Measurements from ENCODE around the gene LMAN1L. TPM values are rescaled to one million over a fixed set of nuclear protein-coding genes. Genes with fewer than 3 reads are reported as not detected.
A peak's percentile ranks its signal among the peaks of the same experiment; 100 is the strongest.

LMAN1L gene
- total RNA-seq, 1 experiment from 2014 or later = not detected

- no peak for DNase-seq (ENCODE audit: low spot score)
Measured at GRCh38 chr15:74837482-74838136, 25.0 kb downstream of the LMAN1L start.

- no peak for DNase-seq (ENCODE audit: low spot score)
Measured at GRCh38 chr15:74838137-74838516, 25.5 kb downstream of the LMAN1L start.

DNA sequence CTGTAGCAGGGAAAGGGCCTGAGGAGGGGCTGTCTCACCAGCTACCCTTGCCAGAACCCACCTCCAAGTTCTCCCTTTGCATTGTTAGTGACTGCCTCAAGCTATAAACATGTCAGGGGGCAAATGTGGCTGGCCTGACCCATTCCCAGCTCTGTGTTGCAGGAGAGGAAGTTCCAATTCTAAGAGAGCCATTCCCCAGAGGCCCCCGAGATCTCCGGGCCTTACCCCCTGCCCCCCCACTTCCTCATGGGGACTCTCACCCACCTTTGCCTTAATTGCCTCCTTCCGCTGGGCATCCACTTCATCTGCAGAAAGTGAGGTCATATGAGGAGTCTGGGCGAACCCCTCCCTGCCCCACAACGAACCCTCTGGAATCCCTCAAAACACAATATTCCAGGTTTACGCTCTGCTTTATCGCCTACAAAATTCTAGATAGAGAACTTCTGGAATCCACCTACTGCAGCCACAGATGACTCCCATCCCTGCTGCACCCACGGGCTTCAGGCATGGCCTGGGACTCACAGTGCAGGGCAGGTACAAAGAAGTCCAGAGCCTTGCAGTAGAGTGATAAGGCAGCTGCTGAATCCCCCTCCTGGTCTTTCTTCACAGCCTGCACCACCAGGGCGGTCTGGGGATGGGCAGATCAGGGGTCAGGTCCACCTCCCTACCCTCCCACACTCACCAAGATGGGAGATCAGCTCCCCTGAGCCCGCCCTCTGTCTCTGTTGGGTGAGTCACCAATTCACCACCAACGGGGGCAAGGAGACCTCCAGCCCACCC, 26.3 kb downstream of the LMAN1L start:
- no peak for DNase-seq (ENCODE audit: low spot score)

- DNase-seq (ENCODE audit: low spot score) = no peak
Measured at GRCh38 chr15:74839526-74840395, 27.1 kb downstream of the LMAN1L start.

DNA sequence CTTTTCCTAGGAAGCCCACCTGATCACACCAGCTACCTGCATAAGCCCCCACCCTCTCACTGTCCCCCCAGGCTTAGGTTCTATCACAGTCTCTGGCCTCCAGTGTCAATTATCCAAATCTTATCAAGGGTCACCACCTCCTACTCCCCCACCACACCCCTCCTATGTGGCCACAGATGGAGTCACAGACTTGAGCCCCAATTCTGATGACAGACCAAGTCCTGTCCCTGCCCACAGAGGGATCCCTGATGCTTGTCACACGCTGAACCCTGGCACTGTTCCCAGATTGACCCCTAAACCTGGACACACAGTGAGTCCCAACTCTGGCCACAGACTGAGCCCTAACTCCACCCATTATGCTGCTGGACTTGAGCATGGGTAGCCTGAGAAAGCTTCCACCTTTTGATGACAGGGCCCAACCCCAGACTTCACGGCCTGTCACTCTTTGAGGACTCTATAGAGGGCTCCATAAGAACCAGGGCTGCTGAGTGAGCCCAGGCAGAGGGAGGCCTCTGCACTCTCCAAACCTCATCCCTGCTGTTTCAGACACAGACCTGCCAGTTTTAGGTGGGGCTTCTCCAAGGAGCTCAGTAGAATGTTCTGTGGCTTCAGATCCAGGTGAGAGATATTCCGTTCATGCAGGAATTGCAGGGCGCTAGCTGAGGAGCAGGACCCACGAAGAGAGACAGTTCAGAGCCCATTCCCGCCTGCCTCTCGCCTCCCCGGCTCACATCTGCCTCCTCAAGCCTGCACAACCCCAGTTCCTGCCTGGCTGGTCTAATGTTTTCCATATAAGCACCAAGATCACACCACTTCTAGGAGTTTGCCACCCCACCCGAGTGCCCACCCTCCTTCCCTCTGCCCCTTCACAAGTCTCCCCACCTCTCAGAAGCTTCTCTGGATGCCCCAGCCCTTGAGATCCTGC, 28.5 kb downstream of the LMAN1L start:
- no peak for DNase-seq (ENCODE audit: low spot score)

DNA sequence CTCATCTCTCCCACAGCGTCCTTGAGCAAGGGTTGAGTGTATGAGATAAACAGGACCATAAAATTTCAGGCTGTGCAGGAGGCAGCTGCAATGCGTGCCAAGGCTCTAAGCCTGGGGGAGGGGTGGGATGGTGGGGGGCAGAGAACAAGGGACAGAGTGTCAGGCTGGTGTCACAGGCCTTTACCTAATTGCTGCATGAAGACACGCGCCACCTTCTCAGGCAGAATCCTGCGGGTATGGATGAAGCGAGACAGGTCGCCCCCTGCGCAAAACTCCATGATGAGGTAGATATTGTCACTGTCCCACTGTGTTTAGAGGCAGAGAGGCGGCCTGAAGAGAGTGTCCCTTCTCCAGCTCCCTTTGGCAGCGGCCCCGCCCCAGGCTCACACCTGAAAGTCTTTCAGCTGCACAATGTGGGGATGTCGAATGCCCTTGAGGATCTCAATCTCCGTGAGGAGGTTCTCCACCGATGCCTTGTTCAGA, 29.3 kb downstream of the LMAN1L start:
- DNase-seq (ENCODE audit: low spot score) = no peak

- peak; percentile 97 for DNase-seq (ENCODE audit: low spot score)
Measured at GRCh38 chr15:74842581-74843444, 30.2 kb downstream of the LMAN1L start, which contains the start of gene ULK3. TSS of gene ULK3 (minus strand) at chr15:74843156. CDS start at chr15:74843105, 51 bp downstream.

- no peak for DNase-seq (ENCODE audit: low spot score)
Measured at GRCh38 chr15:74843445-74843828, 30.8 kb downstream of the LMAN1L start.

DNA sequence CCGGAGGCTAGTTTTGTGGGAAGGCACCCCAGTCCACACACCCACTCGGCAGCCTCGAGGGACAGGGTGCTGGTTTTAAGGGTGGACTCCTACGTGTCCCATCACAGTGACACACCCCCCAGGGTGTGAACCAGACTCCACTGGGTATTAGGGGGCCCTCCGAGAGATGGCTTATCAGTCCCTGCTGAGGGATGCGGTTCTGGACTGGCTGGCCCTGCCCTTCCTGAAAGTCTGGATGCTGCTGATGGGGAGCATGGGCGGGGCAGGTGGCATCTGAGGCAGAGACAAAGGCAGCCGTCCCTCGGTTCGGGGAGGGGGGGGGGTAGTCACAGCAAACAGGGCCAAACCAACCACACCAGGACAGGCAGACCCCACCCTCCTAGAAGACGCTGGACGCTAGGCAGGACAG, 31.3 kb downstream of the LMAN1L start:
- DNase-seq (ENCODE audit: low spot score) = no peak

DNA sequence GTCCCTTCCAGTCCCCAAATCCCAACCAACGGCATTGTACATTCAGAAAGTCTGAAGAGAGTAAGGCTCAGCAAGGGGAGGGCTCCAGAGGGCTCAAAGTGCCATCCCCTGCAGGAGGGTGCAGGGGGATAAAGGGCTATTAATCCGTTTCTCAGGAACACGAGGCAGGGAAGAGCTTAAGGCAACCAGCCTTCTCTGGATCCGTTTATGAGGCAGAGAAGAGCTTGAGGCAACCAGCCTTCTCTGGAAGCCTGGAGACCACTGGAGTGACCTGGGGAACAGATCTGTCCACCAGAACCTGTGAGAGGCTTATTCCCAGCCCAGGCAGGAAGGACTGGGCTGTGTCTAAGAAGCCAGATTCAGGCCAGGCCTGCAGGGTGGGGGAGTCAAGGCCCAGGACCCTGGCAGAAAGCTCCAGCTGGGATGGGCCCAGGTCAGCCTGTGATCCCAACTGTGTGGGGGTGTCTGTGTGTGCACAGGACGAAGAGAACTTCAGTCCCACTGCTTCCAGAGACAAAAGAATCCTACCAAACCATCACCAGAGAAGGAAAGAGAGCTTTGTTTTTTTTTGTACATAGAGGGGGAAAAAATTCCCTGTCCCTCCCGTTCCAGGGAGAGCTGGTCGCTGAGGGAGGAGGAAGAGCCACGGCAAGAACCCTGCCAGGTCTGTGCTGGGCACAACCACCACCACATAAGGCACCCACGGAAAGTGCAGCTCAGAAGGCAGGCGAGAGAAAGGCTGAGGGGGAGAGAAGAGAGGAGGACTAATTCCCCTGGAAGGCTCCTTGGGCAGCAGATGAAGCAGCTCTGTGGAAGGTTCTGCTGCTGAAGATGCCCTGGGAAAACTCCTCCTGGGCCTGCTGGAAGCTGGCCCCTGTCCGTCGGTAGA, 31.9 kb downstream of the LMAN1L start:
- DNase-seq (ENCODE audit: low spot score) = no peak

DNA sequence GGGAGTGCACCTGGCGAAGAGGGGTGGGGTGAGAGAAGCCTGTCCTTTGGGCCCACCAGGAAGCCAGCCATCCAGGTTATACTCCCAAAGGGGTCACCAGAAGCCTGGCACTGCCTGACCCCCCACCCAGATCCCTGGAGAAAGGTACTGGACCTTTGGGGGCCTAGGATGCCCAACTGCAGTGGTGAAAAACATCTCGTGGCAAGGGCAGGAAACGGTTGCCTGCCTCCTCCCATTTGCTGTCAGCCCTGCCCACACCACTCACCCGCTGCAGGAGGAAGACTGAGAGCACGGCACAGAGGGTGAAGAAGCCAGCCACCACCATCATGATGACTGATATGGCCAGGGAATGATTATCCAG, 32.6 kb downstream of the LMAN1L start:
- DNase-seq (ENCODE audit: low spot score) = no peak

GRCh38 chr15:74845581-74845980, 32.9 kb downstream of the LMAN1L start:
- no peak for DNase-seq (ENCODE audit: low spot score)

DNA sequence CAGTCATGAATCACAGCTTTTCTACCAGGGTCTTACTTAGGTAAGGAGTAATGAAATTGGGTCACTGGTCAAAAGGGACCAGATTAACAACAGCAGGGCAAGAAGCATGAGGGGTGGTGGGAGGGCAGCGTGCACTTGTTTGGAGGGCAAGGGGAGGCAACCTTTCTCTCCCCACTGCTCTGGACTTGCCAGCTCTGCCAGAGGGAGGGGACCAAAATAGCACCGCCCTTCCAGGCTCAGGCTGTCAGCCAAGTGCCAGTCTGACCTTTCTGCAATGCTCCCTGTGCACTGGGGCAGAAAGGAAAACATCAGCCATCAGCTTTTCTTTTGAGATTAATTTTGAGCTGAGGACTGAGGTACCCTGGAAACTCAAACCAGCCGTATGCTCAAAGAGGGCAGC, 34.8 kb downstream of the LMAN1L start:
- no peak for DNase-seq (ENCODE audit: low spot score)

- DNase-seq (ENCODE audit: low spot score) = no peak
Measured at GRCh38 chr15:74850393-74850792, 37.8 kb downstream of the LMAN1L start.

DNA sequence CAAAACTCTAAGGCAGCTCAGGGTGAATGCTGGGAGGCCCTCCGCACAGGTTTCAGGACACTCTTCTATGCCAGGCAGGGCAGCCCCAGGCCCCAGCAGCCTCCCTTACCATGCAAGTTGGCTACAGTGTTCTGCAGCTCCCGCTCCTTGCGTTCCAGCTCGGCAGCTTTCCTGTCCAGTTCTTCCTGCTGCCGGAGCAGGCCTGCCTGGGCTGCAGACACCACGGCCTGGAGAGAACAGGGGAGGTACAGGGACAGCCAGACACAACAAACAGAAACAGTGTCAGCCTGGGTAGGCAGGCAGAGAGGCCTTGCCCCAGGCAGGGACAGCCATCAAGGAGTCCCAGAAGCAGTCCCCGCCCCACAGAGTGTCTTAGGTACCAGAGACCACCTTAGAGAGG, 39.3 kb downstream of the LMAN1L start:
- DNase-seq (ENCODE audit: low spot score) = no peak

DNA sequence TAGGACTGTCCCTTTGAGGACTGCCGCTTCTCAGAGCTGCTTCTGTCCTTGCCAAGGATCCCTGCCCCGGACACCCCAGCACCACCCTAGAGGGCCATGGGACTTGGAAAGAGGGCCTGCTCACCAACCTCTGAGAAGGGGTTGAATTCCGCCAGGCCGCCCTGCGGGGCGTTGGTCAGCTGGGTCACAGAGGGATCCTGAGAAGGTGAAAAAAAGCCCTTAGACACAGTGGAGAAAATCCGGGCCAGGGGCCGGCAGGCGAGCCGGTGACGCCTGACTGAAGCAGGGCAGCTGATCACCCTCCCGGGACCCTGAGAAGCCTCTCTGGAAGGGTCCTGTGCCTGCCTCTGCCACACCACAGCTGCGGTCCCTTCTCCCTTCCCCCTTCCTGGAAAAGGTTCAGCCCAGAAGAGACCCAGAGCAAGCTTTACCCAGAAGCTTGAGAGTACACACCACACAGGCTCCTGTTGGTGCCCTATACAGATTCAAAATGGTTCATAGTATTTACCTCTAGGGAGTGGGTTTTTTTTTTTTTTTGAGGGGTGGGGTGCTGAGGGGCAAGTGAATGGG, 41.9 kb downstream of the LMAN1L start:
- no peak for DNase-seq (ENCODE audit: low spot score)

- no peak for DNase-seq (ENCODE audit: low spot score)
Measured at GRCh38 chr15:74855857-74856256, 43.2 kb downstream of the LMAN1L start.

- DNase-seq (ENCODE audit: low spot score) = no peak
Measured at GRCh38 chr15:74856537-74856936, 43.9 kb downstream of the LMAN1L start.

Measured in HT-29 (cell line).